Measurements from ENCODE around the gene RAB5B.

The RAB5B gene, protein sequence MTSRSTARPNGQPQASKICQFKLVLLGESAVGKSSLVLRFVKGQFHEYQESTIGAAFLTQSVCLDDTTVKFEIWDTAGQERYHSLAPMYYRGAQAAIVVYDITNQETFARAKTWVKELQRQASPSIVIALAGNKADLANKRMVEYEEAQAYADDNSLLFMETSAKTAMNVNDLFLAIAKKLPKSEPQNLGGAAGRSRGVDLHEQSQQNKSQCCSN

GRCh38 chr12:55973599-55974307 lies at the start of gene RAB5B:
RAB5B (plus strand) TSS chr12:55974078; CDS start chr12:55986961, 12,883 bp downstream.
- DNase-seq (ENCODE audit: low spot score), result peak; percentile 96

DNA sequence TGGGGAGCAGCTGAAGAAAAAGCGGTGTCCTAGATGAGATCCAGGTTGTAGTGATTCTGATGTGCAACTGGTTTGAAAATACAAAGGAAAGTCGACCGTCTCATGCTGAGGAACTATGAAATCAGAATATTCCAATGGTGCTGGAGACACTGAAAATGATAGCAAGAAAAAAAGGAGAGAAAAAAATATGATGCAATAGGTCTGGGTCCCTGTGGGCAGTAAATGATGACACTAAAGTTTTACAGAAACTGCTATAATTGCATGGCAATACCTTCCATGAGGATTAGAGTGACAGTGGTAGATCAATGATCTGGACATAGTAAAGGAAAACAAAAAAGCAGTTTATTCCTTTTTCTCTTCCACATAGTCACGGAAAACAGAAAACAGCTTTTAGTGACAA lies 48.5 kb upstream of the RAB5B start:
- no peak for DNase-seq (ENCODE audit: low spot score)

GRCh38 chr12:55925870-55926737 lies 47.8 kb upstream of the RAB5B start:
- no peak for DNase-seq (ENCODE audit: low spot score)

DNA sequence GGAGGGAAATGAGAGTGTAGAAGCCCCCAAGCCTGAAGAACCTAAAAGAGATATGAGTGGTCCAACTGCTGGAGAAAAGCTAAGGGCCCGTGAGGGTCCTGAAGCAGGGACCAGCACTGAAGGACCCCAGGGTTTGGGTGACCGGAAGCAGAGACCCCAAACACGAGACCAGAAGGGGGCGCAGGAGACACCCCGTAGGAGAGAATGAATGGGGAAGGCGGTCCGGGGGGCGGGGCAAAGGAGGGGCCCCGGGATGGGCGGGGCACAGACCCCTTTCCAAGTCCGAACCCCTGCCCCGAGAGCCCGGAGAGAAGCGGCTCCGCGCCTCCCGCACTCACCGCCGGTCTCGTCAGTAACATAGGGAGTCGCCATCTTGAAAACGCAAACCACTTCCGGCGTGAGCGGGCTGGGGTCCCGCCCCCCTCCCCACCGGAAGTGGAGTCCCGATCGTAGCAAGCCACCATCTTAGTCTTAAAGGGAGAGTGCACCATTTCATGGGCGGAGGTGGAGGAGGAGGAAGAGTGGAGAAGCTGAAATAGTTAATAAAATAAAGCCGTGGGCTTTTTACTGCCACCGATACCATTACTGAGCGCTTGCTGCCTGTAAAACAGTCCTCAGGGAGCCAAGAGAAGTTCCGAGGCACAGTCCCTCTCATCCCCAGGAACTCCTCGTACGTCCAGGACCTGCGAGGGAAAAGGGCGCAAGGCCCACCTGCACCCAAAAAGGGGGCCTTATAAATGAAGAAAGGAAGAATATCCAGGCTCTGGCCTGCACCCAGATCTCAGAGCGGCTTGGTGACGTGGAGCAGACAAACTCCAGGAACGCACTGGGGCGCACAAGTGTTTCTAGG lies 46.9 kb upstream of the RAB5B start:
- peak; percentile 94 for DNase-seq (ENCODE audit: low spot score)

- peak; percentile 76 for DNase-seq (ENCODE audit: low spot score)
These were observed 46.0 kb upstream of the RAB5B start, which contains the start of gene PYM1 for GRCh38 chr12:55927588-55928502. PYM1 (minus strand) TSS chr12:55927894; CDS start chr12:55927761, 133 bp downstream.

DNA sequence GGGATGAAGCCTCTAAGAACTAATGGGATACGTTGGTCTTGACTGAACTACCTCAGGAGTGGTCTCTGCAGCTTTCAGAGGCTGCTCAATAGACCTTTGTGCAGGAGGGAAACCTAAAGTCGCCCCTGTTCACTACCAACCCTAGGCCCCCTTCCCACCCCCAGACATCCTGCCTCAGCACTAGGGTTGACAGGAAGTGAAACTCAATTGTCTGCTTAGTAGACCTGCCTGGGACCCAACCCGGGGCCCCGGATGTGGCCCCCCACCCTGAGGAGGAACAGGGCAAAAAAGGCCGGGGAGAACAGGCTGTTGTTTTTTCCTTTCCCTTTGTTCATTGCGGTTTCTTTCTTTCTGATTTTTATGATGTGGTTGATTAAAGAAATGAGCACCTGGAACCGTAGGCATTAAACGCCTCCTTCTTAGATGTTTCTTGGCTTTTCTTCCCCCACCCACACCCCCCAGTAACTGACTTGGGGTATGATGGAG lies 44.5 kb upstream of the RAB5B start:
- DNase-seq (ENCODE audit: low spot score), result no peak

GRCh38 chr12:55930771-55931316 lies 43.0 kb upstream of the RAB5B start, which contains the start of gene DGKA:
DGKA (plus strand) TSS chr12:55931162; CDS start chr12:55936504, 5,342 bp downstream.
- peak; percentile 77 for DNase-seq (ENCODE audit: low spot score)

GRCh38 chr12:55931317-55931779 lies 42.5 kb upstream of the RAB5B start:
- DNase-seq (ENCODE audit: low spot score), result peak; percentile 25

- peak; percentile 87 for DNase-seq (ENCODE audit: low spot score)
These were observed 41.9 kb upstream of the RAB5B start for GRCh38 chr12:55931780-55932550.

GRCh38 chr12:55932551-55932910 lies 41.3 kb upstream of the RAB5B start:
- DNase-seq (ENCODE audit: low spot score), result peak; percentile 31

DNA sequence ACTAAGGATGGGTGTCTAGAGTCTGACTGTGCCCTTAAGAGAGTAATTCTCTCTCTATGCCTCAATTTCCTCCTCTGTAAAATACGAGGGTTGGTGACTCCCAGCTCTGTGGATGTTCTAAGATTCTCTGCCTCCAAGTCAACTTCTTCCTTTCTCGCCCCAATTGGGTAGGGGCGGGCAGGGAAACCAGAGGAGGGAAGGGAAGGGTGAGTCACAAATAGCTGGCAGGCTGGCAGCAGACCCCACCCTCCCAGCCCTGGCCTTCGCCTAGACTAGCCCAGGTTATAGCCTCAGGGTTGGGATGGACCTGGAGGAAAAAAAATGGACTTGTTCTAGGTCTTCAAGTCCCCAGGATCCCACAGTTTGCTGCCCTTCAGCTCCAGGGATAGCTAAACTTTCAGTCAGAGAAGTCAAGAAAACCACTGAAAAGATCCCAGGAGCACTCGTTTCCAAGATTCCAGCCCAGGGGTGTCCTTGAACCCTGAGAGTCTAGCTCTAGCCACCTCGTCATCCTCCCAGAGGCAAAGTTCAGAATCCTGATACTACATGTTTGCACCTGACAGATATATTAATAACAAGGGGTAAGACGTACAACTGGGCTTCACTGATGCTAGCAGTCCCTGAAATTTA lies 40.6 kb upstream of the RAB5B start:
- DNase-seq (ENCODE audit: low spot score), result peak; percentile 47

GRCh38 chr12:55933799-55934742 lies 39.8 kb upstream of the RAB5B start:
- DNase-seq (ENCODE audit: low spot score), result peak; percentile 48

DNA sequence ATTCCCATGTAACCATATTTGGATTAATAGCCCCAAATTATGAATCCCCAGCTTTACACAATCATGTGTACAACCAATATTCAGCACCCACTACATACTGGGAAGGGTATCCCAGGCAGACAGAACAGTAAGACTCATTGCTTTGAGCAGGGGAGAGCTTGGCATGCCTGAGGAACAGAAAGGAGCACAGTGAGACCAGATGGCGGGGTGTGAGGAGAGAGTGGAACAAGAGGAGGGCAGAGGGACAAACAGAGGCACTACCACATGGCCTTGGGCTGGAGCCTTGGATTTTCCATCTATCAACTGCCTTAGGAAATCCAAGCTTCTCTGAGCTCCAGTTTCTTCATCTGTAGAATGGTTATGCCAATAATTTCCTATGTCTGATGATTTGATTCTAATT lies 39.1 kb upstream of the RAB5B start:
- no peak for DNase-seq (ENCODE audit: low spot score)

GRCh38 chr12:55935738-55936151 lies 38.1 kb upstream of the RAB5B start:
- DNase-seq (ENCODE audit: low spot score), result peak; percentile 27

DNA sequence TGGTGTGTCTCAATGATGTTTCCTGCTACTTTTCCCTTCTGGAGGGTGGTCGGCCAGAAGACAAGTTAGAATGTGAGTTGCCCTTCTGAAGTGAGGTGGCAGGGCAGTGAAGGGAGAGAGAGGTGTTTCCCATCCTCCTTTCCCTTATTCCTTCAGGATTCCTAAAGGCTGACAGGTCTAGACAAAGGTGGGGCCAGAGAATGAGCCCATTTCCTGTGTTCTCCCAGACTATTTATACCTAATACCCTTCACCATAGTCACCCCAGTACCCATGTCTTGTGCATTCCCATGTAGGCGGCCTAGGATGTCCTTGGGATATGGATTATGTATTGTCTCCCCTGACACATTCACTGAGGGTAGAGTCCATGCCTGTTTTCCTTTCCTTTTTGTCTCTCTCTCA lies 35.9 kb upstream of the RAB5B start:
- no peak for DNase-seq (ENCODE audit: low spot score)

DNA sequence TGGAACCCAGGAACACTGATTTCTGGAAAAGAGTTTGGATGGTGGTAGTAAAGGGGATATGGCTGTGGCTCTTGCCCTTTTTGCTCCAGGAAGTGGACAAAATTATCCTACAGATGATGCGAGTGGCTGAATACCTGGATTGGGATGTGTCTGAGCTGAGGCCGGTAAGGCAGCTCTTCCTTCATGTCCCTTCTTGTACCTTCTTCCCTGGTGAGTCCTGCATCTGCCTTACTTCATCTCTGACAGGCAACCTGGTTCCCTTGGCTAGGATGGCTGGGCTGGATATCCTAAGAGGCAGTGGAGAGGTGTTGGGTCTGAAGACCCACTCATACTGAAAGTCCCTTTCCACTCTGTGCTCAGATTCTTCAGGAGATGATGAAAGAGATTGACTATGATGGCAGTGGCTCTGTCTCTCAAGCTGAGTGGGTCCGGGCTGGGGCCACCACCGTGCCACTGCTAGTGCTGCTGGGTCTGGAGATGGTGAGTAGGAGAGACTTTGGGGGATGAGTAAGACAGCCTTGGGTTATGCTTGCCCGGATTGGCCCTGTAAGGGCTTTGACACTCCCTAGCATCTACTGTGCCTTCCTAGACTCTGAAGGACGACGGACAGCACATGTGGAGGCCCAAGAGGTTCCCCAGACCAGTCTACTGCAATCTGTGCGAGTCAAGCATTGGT lies 34.9 kb upstream of the RAB5B start:
- DNase-seq (ENCODE audit: low spot score), result no peak
